Superior temporal gyrus (tissue), 1 donor: ENCODE results near the gene IGSF3.
"Not testable (repeated sequence)": the region's sequence is repeated elsewhere in the genome, so short reads cannot be mapped to it uniquely, and the experiment has no call there.

Experiments used
- DNase-seq: peaks from one replicate; pipeline ENCODE4 v3.0.0-alpha.2; 2016; ENCODE audit errors: extremely low spot score

Gene IGSF3

GRCh38 chr1:116599369-116599768 lies 68.2 kb downstream of the IGSF3 start:
- DNase-seq: not testable (repeated sequence)

- DNase-seq: not testable (repeated sequence)
These were observed 69.0 kb downstream of the IGSF3 start for GRCh38 chr1:116598420-116599036.

GRCh38 chr1:116597388-116597787 lies 70.1 kb downstream of the IGSF3 start:
- DNase-seq: not testable (repeated sequence)

- DNase-seq: not testable (repeated sequence)
These were observed 70.7 kb downstream of the IGSF3 start for GRCh38 chr1:116596742-116597307.

GRCh38 chr1:116595946-116596741 lies 71.4 kb downstream of the IGSF3 start:
- peak; percentile 28 for DNase-seq

GRCh38 chr1:116595065-116595840 lies 72.3 kb downstream of the IGSF3 start:
- DNase-seq: not testable (repeated sequence)

- not testable (repeated sequence) for DNase-seq
These were observed 73.6 kb downstream of the IGSF3 start for GRCh38 chr1:116593977-116594376.

- DNase-seq: not testable (repeated sequence)
These were observed 74.1 kb downstream of the IGSF3 start for GRCh38 chr1:116593401-116593800.

GRCh38 chr1:116591951-116592605 lies 75.5 kb downstream of the IGSF3 start:
- not testable (repeated sequence) for DNase-seq

GRCh38 chr1:116591006-116591950 lies 76.3 kb downstream of the IGSF3 start:
- not testable (repeated sequence) for DNase-seq

GRCh38 chr1:116590359-116591005 lies 77.1 kb downstream of the IGSF3 start:
- DNase-seq: not testable (repeated sequence)

- not testable (repeated sequence) for DNase-seq
These were observed 78.3 kb downstream of the IGSF3 start for GRCh38 chr1:116589101-116589735.

- no peak for DNase-seq
These were observed 79.9 kb downstream of the IGSF3 start for GRCh38 chr1:116587501-116588227.

- DNase-seq: no peak
These were observed 80.8 kb downstream of the IGSF3 start for GRCh38 chr1:116586741-116587143.

- no peak for DNase-seq
These were observed 81.6 kb downstream of the IGSF3 start for GRCh38 chr1:116585886-116586285.

- no peak for DNase-seq
These were observed 86.1 kb downstream of the IGSF3 start for GRCh38 chr1:116581323-116581885.

- DNase-seq: no peak
These were observed 86.8 kb downstream of the IGSF3 start for GRCh38 chr1:116580446-116581322.
